Stimulated activated CD8-positive, alpha-beta memory T cell treated with anti-CD3 and anti-CD28 coated beads, Interleukin-7, amount 100 ng/mL, for 1 hour (primary cell): ENCODE measurements around the gene LMO3.
"Not testable (repeated sequence)": the region's sequence is repeated elsewhere in the genome, so short reads cannot be mapped to it uniquely, and the experiment has no call there.

Experiments used
- DNase-seq, 2 donors: peaks; one replicate each; pipeline ENCODE4 v3.0.0-alpha.2; 2020; ENCODE audit warnings: low read depth in 2 of 2

The LMO3 gene

DNA sequence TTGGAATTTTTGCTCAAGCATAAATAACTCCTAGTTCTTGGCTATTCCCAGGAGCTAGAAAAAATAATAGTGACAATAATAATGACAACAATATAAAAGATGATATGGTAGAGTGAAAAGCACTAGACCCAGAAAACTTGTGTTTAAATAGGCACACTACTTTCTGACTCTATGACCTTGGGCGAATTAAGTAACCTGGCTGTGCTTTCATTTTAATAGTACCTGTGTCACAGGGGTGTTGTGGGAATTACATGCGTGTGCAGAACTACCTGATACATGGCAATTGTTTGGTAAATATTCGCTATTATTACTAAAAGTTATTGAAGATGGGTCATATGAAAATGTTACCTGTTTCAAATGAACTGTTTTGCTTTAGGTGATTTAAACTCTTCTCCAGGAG, 60.1 kb downstream of the LMO3 start:
- no peak for DNase-seq

GRCh38 chr12:16542586-16542985, 63.4 kb downstream of the LMO3 start:
- DNase-seq, result no peak

GRCh38 chr12:16537652-16538051, 68.3 kb downstream of the LMO3 start:
- not testable (repeated sequence) for DNase-seq

GRCh38 chr12:16531621-16532020, 74.3 kb downstream of the LMO3 start:
- DNase-seq, result no peak

GRCh38 chr12:16530268-16530850, 75.6 kb downstream of the LMO3 start:
- no peak for DNase-seq

- no peak for DNase-seq
Observed at GRCh38 chr12:16526693-16527092, 79.3 kb downstream of the LMO3 start.

GRCh38 chr12:16524378-16524777, 81.6 kb downstream of the LMO3 start:
- DNase-seq, result no peak

- DNase-seq, result no peak
Observed at GRCh38 chr12:16523951-16524331, 82.0 kb downstream of the LMO3 start.

- DNase-seq, result no peak
Observed at GRCh38 chr12:16523284-16523950, 82.5 kb downstream of the LMO3 start.

DNA sequence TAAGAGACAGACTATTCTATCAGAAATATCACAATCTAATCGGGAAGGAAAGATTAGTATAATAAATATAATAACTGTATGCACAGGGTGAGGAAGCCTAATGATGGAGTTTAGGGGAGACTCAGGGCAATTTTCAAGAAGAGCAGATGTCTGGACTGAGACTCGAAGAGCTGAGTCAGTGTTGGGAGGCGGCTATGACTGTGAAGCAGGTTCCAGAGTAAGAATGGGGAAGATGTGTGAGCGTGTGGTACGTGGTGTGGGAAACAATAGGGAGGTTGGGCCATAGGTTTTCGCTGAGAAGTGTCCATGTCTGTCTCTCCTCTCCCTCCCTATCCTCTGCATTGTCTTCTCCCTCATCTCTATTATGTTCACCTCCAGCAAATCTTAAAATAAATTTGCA, 85.6 kb downstream of the LMO3 start:
- DNase-seq, result no peak

DNA sequence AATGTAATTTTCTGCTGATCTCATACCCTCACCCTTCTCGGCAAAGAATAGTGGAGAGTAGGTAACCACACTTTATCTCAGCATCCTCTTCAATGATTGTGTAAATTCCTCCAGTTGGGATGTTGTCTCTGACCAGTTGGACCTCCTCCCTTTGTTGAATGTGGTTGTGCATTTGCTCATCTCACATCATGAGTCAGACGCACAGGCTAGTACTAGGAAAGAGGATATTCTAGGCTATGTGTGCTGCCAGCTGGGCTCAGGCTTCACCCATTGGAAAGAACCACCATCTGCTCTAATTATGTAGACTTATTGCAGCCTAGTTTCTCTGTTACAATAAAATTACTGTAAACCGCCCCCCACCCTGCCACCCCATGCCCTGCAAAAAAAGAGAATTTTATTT, 90.3 kb downstream of the LMO3 start:
- DNase-seq, result no peak

DNA sequence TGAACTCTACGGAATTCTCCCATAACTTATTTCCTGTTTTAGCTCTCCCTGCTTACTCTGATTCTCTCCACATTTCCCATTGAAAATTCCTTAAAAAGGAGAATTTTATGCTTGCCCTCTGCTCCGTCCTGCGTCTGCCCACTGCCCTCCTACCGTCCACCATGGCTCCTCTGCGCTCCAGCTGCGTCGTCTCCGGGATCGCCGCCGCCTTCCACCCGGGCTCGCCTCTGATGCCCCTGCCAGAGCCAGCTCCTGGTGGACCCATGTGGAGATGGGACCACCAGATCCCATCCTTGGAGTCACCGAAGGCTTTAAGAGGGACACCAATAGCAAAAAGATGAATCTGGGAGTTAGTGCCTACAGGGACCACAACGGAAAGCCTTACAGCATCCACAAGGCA, 92.7 kb downstream of the LMO3 start:
- no peak for DNase-seq

- no peak for DNase-seq
Observed at GRCh38 chr12:16509411-16509810, 96.6 kb downstream of the LMO3 start.

DNA sequence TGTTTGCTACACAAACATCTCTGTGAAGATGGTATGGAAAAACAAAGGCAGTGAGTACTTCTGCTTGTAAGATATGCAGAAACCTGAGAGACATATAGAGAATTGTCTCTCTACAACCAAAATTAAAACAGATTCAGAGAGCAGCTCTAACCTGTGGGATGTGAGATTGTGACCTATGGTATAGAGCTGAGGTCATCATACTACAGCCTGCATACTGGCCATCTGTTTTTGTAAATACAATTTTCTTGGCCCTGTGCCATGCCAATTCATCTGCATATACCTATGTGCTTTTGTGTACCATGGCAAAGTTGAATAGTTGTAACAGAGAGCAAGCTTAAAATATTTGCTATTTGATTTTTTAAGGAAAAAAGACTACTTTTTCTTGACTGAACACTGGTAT, 99.6 kb downstream of the LMO3 start:
- DNase-seq, result no peak

DNA sequence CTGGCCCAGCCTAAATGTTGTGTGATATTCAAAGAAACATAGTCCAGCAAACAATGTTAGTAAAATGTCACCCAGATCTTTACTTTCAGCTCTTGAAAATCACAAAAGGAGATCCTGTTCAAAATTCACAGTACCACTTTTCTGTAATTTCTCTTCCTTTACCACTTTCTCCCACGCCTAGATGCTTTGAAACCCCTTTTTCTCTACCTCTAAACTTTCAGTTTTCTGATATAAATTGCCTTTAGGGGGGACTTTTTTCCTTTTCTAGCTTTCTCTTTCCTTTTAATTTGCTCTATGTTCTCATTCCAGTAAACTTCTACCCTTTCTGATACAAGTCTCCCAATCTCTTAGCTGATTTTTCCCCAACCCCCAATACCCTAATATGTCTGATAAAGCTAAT, 101.8 kb downstream of the LMO3 start:
- DNase-seq, result no peak

- DNase-seq, result no peak
Observed at GRCh38 chr12:16499611-16500010, 106.4 kb downstream of the LMO3 start.
